ENCODE measurements around the gene GTPBP6.

GTPBP6 gene

DNA sequence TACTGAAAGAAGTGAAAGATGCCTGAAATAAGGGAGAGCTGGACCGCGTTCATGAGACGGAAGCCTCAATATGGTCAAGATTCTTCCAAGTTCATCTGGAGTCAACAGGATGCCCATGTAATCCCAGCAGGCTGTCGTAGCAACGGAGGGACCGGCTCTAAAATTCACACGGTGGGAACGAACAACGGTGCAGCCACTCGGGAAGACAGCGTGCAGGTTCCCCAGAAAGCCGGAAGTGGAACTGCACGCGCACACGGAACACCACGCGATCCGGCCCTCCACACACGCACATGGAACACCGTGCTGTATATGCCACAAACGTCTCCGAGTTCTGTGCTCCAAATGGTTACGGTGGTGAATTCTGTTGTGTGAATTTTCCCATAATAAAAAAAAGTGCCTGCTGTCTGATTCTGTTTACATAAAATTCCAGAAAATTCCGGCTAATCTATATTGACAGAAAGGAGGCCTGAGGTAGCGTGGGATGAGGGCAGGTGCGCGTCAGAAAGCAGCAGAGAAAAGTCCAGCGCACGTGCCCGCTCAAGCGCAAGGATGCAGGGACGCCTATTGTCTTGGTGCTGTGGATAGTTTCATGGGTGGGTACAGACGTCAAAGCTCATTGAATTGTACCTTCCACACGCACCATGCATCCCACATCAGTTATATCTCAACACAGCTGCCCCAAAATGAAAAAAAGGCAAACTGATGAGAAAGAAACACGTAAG is 36.9 kb upstream of the GTPBP6 start:
- TF ChIP-seq ESRRG (CRISPR knock-in tag; IDR thresholded peaks at IDR 0.05), result no peak
- TF ChIP-seq ZFP3 (CRISPR knock-in tag; IDR thresholded peaks at IDR 0.05), result no peak
- no peak for TF ChIP-seq CSDC2 (CRISPR knock-in tag; IDR thresholded peaks at IDR 0.05)
- no peak for TF ChIP-seq GLIS3 (CRISPR knock-in tag; IDR thresholded peaks at IDR 0.05)
- no peak for TF ChIP-seq PPARA (CRISPR knock-in tag; IDR thresholded peaks at IDR 0.05; ENCODE audit: borderline replicate concordance)
- TF ChIP-seq OSR1 (CRISPR knock-in tag; IDR thresholded peaks at IDR 0.05), result no peak
- TF ChIP-seq, protein P1, sequence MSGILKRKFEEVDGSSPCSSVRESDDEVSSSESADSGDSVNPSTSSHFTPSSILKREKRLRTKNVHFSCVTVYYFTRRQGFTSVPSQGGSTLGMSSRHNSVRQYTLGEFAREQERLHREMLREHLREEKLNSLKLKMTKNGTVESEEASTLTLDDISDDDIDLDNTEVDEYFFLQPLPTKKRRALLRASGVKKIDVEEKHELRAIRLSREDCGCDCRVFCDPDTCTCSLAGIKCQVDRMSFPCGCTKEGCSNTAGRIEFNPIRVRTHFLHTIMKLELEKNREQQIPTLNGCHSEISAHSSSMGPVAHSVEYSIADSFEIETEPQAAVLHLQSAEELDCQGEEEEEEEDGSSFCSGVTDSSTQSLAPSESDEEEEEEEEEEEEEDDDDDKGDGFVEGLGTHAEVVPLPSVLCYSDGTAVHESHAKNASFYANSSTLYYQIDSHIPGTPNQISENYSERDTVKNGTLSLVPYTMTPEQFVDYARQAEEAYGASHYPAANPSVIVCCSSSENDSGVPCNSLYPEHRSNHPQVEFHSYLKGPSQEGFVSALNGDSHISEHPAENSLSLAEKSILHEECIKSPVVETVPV (CRISPR knock-in tag; IDR thresholded peaks at IDR 0.05), result no peak
- TF ChIP-seq ZNF8 (CRISPR knock-in tag; IDR thresholded peaks at IDR 0.05), result no peak
- TF ChIP-seq, protein P2, sequence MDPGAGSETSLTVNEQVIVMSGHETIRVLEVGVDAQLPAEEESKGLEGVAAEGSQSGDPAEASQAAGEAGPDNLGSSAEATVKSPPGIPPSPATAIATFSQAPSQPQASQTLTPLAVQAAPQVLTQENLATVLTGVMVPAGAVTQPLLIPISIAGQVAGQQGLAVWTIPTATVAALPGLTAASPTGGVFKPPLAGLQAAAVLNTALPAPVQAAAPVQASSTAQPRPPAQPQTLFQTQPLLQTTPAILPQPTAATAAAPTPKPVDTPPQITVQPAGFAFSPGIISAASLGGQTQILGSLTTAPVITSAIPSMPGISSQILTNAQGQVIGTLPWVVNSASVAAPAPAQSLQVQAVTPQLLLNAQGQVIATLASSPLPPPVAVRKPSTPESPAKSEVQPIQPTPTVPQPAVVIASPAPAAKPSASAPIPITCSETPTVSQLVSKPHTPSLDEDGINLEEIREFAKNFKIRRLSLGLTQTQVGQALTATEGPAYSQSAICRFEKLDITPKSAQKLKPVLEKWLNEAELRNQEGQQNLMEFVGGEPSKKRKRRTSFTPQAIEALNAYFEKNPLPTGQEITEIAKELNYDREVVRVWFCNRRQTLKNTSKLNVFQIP (CRISPR knock-in tag; IDR thresholded peaks at IDR 0.05; ENCODE audit: borderline replicate concordance, low read depth), result no peak
- no peak for TF ChIP-seq ZNF565 (CRISPR knock-in tag; conservative IDR thresholded peaks at IDR 0.05; ENCODE audit: low read depth)
- TF ChIP-seq ZNF70 (CRISPR knock-in tag; IDR thresholded peaks at IDR 0.05), result no peak
- no peak for TF ChIP-seq RARB (CRISPR knock-in tag; IDR thresholded peaks at IDR 0.05)
- no peak for TF ChIP-seq TOX (CRISPR knock-in tag; IDR thresholded peaks at IDR 0.05; ENCODE audit: borderline replicate concordance)
- TF ChIP-seq, protein P3, sequence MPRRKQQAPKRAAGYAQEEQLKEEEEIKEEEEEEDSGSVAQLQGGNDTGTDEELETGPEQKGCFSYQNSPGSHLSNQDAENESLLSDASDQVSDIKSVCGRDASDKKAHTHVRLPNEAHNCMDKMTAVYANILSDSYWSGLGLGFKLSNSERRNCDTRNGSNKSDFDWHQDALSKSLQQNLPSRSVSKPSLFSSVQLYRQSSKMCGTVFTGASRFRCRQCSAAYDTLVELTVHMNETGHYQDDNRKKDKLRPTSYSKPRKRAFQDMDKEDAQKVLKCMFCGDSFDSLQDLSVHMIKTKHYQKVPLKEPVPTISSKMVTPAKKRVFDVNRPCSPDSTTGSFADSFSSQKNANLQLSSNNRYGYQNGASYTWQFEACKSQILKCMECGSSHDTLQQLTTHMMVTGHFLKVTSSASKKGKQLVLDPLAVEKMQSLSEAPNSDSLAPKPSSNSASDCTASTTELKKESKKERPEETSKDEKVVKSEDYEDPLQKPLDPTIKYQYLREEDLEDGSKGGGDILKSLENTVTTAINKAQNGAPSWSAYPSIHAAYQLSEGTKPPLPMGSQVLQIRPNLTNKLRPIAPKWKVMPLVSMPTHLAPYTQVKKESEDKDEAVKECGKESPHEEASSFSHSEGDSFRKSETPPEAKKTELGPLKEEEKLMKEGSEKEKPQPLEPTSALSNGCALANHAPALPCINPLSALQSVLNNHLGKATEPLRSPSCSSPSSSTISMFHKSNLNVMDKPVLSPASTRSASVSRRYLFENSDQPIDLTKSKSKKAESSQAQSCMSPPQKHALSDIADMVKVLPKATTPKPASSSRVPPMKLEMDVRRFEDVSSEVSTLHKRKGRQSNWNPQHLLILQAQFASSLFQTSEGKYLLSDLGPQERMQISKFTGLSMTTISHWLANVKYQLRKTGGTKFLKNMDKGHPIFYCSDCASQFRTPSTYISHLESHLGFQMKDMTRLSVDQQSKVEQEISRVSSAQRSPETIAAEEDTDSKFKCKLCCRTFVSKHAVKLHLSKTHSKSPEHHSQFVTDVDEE (CRISPR knock-in tag; IDR thresholded peaks at IDR 0.05), result no peak
- TF ChIP-seq, protein P4, sequence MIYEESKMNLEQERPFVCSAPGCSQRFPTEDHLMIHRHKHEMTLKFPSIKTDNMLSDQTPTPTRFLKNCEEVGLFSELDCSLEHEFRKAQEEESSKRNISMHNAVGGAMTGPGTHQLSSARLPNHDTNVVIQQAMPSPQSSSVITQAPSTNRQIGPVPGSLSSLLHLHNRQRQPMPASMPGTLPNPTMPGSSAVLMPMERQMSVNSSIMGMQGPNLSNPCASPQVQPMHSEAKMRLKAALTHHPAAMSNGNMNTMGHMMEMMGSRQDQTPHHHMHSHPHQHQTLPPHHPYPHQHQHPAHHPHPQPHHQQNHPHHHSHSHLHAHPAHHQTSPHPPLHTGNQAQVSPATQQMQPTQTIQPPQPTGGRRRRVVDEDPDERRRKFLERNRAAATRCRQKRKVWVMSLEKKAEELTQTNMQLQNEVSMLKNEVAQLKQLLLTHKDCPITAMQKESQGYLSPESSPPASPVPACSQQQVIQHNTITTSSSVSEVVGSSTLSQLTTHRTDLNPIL (CRISPR knock-in tag; IDR thresholded peaks at IDR 0.05; ENCODE audit: low read depth), result no peak
- no peak for TF ChIP-seq ARNTL (CRISPR knock-in tag; IDR thresholded peaks at IDR 0.05; ENCODE audit: borderline replicate concordance, low read depth)
- TF ChIP-seq, protein P5, sequence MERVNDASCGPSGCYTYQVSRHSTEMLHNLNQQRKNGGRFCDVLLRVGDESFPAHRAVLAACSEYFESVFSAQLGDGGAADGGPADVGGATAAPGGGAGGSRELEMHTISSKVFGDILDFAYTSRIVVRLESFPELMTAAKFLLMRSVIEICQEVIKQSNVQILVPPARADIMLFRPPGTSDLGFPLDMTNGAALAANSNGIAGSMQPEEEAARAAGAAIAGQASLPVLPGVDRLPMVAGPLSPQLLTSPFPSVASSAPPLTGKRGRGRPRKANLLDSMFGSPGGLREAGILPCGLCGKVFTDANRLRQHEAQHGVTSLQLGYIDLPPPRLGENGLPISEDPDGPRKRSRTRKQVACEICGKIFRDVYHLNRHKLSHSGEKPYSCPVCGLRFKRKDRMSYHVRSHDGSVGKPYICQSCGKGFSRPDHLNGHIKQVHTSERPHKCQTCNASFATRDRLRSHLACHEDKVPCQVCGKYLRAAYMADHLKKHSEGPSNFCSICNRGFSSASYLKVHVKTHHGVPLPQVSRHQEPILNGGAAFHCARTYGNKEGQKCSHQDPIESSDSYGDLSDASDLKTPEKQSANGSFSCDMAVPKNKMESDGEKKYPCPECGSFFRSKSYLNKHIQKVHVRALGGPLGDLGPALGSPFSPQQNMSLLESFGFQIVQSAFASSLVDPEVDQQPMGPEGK (CRISPR knock-in tag; IDR thresholded peaks at IDR 0.05; ENCODE audit: borderline replicate concordance), result no peak
- no peak for TF ChIP-seq SNAI2 (CRISPR knock-in tag; IDR thresholded peaks at IDR 0.05)
- ATAC-seq, result no peak

DNA sequence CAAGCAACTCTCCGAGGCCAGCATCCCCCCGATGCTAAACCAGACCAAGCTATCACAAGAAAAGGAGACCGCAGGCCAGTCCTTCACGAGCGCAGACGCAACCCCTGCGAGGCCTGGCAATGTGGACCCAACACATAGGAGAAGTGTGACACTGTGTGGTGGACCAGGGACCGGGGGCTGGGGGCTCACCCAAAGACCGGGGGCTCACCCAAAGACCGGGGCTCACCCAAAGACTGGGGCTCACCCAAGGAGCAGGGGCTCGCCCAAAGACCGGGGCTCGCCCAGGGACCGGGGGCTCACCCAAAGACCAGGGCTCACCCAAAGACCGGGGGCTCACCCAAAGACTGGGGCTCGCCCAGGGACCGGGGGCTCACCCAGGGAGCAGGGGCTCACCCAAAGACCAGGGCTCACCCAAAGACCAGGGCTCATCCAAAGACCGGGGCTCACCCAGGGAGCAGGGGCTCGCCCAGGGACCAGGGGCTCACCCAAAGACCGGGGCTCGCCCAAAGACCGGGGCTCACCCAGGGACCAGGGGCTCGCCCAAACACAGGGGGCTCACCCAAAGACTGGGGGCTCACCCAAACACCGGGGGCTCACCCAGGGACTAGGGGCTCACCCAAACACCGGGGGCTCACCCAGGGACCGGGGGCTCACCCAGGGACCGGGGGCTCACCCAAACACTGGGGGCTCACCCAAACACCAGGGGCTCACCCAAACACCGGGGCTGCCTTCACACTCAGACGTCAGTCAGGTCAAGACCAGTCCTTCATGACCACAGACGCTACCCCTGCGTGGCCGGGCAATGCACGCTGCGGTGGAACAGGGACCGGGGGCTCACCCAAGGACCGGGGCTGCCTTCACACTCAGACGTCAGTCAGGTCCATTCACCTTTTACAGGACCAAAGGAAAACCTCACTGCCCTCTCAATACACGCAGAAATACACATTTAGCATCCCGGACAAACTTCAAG is 35.3 kb upstream of the GTPBP6 start:
- TF ChIP-seq TCF4 (CRISPR knock-in tag; IDR thresholded peaks at IDR 0.05; ENCODE audit: borderline replicate concordance), result no peak
- TF ChIP-seq OSR1 (CRISPR knock-in tag; IDR thresholded peaks at IDR 0.05), result no peak
- no peak for TF ChIP-seq ISL1 (CRISPR knock-in tag; IDR thresholded peaks at IDR 0.05)
- TF ChIP-seq SNAI2 (CRISPR knock-in tag; IDR thresholded peaks at IDR 0.05), result no peak
- no peak for TF ChIP-seq ZNF70 (CRISPR knock-in tag; IDR thresholded peaks at IDR 0.05)
- no peak for TF ChIP-seq RARB (CRISPR knock-in tag; IDR thresholded peaks at IDR 0.05)
- TF ChIP-seq TOX (CRISPR knock-in tag; IDR thresholded peaks at IDR 0.05; ENCODE audit: borderline replicate concordance), result no peak
- TF ChIP-seq, protein P3 (CRISPR knock-in tag; IDR thresholded peaks at IDR 0.05), result no peak
- ATAC-seq, result no peak

Data from SK-N-SH treated with all-trans-retinoic acid at 6 μM for 48 hours (cell line).